HL-60/S4 (cell line): ENCODE results near the gene LRBA.
"Not testable (repeated sequence)": the region's sequence is repeated elsewhere in the genome, so short reads cannot be mapped to it uniquely, and the experiment has no call there.

Experiments used
- in situ Hi-C: fragments of 300-500 bp; cut with MboI; formaldehyde crosslinking; loops from 2 replicates; pipeline ENCODE4 v1.14.3; 2022; ENCODE audit warnings: low sequenced_read_pairs

Gene LRBA

DNA sequence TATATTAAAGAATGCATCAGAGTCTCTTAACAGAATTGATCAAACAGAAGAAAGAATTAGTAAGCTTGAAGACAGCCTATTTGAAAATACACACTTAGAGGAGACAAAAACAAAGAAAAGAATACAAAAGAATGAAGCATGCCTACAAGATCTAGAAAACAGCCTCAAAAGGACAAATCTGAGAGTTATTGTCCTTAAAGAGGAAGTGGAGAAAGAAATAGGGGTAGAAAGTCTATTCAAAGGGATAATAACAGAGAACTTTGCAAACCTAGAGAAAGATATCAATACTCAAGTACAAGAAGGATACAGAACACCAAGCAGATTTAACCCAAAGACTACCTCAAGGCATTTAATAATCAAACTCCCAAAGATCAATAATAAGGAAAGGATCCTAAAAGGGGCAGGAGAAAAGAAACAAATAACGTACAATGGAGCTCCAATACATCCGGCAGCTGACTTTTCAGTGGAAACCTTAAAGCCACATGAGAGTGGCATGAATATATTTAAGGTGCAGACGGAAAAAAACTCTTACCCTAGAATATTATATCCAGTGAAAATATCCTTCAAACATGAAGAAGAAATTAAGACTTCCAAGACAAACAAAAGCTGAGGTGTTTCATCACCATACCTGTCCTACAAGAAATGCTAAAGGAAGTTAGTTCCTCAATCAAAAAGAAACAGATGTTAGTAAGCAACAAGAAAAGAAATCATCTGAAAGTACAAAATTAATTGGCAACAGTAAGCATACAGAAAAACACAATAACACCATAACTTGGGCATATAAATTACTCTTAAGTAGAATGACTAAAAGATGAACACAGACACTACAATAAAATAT lies 36.1 kb downstream of the LRBA start:
- in situ Hi-C loops, result no loop called here

DNA sequence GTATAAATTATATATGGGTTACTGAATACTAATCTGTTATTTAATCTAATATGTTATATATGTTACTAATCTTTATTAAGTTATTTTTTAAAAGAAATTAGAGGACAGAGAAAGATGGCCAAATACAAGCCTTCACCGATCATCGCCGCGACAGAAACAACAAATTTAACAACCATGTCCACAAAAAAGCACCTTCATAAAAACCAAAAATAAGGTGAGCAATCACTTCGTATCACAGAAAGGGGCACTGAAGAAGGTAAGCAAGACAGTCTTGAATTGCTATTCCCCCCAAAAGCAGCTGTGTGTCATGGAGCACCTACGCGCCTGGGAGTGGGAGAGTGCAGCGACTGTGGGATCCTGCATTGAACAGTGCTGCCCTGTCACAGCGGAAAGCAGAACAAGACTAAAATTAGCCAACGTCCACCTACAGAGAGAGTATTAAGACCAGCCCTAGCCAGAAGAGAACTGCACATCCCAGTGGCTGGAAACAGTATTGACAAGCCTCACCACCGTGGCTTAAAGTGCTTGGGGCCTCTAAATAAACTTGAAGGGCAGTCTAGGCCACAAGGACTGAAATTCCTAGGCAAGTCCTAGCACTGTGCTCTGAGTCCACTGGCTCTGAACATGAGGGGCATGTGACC lies 38.5 kb downstream of the LRBA start:
- in situ Hi-C loops, result no loop called here

DNA sequence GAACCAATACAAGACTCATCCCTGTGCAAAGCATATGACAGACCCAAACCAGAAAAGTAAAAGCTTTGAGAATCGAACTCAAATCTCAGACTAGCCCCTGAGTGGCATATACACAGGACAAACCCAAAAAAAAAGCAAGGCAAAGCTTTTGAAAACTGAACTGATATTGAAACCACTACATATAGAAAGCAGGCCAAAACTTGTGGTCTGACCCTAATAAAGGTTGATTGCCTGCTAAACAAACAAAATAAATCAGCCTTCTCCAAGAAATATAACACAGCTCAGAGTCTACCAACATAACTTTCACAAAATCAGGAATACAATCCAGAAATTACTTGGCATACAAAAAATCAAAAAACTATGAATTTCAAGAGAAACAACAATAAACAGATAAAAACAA lies 40.3 kb downstream of the LRBA start:
- in situ Hi-C loops, result no loop called here

DNA sequence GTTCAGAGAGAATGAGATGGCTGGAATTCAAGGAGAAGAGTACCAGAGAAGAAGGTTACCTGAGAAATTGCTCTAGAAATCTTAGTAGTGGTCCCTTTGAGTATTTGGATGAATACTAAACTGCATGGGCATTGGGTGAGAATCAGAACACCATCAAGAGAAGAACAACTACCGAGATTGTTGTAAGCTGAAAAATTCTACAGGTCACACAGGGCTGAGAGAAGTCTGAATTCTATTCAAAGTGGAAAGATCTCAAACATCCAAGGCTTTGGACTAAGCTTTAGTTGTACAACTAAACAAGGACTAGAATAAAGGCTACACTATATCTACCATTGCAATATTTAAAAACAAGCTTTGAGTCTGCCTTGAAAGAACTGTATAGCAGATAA lies 40.8 kb downstream of the LRBA start:
- in situ Hi-C loops, result no loop called here

DNA sequence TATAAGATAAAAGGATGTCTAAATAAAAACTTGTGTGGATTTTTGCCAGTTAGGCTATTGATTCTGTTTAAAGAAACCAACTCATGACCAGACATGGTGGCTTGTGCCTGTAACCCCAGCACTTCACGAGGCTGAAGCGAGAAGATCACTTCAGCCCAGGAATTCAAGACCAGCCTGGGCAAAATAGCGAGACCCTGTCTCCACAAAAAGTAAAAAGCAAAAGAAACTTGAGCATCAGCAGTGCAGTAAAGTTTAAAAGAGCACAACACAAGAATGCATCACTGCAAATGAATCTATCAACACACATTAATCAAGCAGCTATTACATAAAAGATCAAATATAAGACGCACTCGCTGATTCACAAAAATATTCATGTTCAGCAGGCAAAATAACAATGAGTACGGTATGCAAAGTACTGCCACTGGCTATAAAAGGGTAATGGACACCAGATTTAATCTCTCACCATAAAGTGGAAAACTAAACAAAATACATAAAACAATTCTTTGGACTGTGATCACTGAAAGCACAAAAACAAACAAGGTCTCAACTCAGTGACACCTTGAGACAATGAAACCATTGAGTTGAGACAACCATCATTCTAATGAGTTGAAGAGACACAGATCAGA lies 41.3 kb downstream of the LRBA start:
- in situ Hi-C loops, result no loop called here

DNA sequence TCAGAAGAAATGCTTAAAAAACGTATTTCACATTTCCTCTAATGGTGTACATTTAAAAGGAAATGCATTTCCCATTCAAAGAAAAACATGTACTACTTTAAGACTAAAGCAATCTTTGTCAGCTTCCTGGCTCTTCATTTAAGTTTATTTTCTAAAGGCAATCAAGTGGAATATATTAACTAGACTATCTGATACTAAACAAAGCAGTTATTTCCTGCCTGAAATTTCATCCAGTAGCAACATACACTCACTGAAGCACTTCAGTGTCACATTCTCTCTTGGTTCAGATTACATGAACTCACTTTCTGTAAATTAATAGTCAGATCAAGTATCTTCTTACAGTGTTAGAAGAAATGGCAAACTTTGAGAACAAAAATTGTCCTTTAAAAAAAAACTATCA lies 42.5 kb downstream of the LRBA start:
- in situ Hi-C loops, result no loop called here

DNA sequence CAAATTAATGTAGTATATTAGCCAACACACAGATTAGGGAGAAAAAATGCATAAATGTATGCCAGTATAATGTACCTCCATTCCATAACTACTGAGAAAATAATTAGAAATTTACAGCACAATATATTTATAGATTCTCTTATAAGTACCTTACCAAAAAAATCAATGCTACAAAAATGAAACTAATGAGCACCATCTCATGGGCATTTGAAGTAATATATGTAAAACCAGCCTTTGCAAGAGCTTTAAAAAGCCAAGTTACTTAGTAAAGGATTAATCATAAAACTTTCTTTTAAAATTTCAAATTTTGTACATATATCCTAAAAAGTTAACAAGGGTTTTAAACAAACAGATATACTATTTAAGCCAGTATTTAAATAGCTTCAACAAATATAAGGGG lies 43.2 kb downstream of the LRBA start:
- in situ Hi-C loops, result no loop called here

DNA sequence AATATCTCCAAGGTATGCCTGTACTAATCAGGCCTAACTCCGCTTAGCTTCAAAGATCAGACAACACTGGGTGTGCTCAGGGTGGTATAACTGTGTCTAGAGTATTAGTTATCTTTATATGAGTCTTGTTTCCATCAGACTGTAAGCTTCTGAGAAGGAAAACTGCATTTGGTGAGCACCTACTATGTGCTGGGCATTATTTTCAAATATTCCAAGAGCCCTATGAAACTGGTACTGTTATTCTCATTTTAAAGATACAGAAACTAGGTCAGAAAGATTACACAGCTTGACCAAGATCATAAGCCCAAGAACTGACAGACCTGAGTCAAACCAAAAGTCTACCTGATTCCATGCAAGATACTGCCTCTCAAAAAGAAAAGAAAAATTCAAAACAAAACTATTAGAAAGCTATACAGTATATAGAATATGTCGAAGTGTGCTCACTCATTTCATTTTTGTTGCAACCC lies 44.4 kb downstream of the LRBA start:
- in situ Hi-C loops, result no loop called here

DNA sequence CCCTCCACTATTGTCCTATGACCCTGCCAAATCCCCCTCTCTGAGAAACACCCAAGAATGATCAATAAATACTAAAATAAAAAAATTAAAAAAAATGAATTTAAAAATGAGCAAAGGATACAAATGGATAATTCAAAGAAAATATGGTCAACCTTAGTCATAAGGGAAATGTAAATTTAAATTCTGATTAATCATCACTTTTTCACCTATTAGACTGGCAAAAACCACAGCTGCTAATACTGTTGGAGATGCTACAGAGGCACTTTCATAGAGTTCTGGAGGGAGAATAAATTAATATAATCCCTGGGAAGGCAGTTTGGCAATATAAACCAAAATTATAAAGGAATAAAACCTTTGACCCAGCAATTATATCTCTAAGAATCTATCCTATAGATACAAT lies 50.3 kb downstream of the LRBA start:
- in situ Hi-C loops, result no loop called here

DNA sequence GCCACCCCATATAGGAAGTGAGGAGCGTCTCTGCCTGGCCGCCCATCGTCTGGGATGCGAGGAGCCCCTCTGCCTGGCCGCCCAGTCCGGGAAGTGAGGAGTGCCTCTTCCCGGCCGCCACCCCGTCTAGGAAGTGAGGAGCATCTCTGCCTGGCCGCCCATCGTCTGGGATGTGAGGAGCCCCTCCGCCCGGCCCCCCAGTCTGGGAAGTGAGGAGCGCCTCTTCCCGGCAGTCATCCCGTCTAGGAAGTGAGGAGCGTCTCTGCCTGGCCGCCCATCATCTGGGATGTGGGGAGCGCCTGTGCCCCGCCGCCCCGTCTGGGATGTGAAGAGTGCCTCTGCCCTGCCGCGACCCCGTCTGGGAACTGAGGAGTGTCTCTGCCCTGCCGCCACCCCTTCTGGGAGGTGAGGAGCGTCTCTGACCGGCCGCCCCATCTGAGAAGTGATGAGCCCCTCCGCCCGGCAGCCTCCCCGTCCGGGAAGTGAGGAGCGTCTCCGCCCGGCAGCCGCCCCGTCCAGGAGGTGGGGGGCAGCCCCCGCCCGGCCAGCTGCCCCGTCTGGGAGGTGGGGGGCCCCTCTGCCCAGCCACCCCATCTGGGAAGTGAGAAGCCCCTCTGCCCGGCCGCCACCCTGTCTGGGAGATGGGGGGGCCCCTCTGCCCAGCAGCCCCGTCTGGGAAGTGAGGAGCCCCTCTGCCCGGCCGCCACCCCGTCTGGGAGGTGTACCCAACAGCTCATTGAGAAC lies 51.3 kb downstream of the LRBA start:
- in situ Hi-C loops, result not testable (repeated sequence)

DNA sequence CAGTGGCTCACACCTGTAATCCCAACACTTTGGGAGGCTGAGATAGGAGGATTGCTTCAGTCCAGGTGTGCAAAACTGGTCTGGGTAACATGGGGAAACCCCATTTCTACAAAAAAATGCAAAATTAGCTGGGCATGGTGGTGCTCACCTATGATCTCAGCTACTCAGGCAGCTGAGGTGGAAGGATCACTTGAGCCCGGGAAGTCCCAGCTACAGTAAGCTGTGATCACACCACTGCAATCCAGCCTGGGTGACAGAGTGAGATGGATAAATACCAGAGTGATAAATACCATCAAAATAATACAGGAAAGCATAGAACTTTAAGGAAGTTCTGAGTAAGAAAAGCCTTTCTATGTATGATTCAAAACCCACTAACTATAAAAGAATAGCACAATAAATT lies 52.8 kb downstream of the LRBA start:
- in situ Hi-C loops, result no loop called here

DNA sequence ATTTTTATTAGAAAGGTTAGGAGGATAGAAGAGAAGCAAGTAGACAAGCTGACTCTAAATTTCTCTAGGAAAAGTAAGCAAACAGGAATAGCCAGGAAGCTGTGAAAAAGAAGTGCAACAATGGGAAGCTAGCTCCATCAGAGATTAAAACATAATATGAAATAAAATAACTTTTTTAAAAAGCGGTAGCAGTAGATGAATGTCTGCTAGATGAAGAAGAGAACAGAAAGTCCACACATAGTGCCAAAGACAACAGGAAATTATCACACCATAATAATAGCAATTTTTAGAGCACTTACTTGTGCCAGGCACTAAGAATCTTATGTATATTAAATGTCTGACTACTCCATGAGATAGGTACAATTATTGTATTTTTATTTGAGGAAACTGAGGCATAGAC lies 53.5 kb downstream of the LRBA start:
- in situ Hi-C loops, result no loop called here

DNA sequence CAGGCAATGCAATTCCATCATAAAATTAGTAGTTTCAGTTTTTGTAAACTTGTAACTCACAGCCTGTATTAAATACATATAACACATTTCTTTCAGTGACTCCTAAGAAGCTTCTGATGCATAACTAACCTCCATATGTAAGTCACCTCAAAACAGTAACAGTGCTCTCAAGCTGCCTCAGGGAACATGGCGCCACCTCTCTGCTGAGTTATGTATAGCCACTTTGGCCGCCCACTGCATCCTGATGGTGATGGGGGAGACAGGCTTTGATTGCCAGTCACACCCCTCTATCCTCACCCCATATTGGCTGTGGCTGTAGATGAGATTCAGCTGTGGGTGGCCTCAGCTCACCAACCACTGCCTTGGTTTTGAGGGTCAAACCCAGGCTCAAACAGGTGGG lies 54.3 kb downstream of the LRBA start:
- in situ Hi-C loops, result no loop called here

DNA sequence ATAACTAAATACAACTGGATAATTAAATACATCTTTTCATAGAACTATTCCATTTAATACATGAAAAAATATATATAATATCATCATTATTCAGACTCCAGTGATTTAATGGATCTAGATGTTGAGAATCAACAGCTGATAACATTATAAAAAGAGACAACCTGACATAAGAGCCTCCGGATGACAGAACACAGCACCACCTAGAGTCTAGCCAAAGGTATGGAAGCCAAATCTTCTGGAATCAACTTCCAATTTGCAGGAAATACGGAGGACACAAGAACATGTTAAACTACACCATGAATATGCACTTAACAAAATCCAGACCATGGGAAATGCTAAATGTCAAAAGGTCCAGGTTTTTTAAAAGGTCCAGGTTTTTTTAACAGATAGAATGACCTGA lies 55.0 kb downstream of the LRBA start:
- in situ Hi-C loops, result no loop called here

DNA sequence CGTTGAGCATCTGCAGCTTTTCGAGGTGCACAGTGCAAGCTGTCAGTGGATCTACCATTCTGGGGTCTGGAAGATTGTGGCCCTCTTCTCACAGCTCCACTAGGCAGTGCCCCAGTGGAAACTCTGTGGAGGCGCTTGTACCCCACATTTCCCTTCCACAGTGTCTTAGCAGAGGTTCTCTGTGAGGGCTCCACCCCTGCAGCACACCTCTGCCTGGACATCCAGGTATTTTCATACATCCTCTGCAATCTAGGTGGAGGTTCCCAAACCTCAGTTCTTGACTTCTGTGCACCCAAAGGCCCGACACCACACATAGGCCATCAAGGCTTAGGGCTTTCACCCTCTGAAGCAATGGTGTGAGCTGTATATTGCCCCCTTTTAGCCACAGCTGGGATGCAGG lies 57.1 kb downstream of the LRBA start:
- in situ Hi-C loops, result not testable (repeated sequence)

DNA sequence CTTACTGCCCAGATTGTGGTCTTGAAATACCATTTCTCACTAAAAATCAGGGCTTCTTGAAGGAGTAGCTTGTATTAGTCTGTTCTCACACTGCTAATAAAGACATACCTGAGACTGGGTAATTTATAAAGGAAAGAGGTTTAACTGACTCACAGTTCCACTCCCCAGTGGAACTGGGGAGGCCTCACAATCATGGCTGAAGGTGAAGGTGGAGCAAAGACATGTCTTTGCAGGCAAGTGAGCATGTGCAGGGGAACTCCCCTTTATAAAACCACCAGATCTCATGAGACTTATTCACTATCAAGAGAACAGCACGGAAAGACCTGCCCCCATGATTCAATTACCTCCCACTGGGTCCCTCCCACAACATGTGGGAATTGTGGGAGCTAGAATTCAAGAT lies 58.0 kb downstream of the LRBA start:
- in situ Hi-C loops, result not testable (repeated sequence)

DNA sequence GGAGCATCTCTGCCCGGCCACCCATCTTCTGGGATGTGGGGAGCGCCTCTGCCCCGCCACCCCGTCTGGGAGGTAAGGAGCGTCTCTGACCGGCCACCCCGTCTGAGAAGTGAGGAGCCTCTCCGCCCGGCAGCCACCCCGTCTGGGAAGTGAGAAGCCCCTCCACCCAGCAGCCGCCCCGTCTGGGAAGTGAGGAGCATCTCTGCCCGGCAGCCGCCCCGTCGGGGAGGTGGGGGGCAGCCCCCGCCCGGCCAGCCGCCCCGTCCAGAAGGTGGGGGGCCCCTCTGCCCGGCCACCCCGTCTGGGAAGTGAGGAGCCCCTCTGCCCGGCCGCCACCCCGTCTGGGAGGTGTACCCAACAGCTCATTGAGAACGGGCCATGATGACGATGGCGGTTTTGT lies 61.2 kb downstream of the LRBA start:
- in situ Hi-C loops, result not testable (repeated sequence)

DNA sequence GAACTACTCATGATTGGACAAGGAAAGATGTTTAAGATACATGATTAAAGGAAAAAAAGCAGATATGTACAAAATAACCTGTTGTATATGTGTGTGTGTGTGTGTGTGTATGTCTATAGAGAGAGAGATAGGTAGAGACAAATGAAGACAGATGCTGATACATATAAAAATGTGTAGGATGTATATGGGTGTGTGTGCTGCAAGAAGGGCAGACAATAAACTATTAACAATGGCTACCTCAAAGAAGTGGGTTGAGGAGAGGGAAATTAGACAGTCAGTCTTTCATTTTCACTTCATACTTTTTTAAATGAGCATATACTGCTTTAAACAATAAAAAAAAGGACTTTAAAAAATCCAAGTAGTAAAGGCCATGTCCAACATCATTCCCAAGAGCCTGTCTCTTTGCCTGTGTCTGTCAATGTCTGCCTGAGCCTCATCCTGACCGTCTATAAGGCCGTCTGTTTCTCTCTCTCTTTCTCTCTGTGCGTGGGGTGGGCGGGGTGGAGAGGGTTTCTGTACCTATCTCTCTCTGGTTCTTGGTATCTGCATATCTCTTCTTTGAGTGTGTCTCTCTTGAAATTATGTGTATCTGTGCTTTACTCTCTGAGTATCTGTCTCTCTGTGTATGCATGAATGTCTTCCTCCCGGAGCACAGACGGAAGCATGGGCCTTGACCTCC lies 62.8 kb downstream of the LRBA start:
- in situ Hi-C loops, result no loop called here

DNA sequence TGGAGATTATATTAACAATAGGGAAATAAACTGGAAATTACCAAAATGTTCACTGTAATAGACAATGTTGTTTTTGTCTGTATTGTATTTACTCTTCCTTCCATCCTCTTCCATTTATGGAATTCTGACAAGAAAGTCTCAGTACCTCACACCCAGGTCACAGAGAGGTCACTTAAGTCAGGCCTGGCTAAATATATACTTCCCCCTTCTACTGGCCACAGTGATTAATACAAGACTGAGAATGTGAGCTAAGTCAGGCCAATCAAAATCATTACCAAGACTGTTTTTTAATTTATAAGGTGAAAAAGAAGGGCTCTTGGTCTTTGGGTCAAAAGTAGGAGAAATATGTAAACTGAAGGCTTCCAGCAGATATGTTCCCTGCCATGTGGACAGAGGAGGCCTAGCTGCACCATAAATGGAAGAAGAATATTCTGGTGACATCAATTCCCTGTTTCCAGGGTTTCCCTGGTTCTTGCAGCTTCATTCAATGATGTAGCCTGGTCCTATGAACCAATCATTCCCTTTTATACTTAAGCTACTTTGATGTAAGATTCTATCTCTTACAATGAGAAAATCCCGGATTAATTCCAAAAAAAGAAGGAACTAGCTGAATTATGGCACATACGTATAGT lies 64.3 kb downstream of the LRBA start:
- in situ Hi-C loops, result no loop called here

DNA sequence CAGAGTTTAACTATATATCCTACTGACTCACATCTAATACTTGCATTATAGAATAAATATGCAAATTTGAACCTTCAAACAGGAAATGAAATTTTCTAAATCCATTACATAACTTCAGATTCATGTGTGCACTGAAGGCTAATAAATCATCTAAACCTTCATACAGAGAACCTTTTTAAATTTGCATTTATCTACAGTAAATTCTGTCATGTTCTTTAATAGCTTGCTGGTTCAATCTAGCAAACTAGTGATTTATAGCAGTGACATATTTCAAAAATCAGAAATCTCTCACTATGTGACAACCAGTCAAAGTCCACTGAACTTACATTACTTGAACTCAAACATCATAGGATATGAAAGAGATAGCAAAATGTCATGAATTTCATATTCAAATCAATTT lies 65.1 kb downstream of the LRBA start:
- in situ Hi-C loops, result no loop called here
